Measurements from ENCODE around the gene ARHGEF28. TPM values are rescaled to one million over a fixed set of nuclear protein-coding genes. Genes with fewer than 3 reads are reported as not detected.

ARHGEF28 gene
- total RNA-seq, 2 donors from 2014 or later, result 0.24 to 0.30 TPM

DNA sequence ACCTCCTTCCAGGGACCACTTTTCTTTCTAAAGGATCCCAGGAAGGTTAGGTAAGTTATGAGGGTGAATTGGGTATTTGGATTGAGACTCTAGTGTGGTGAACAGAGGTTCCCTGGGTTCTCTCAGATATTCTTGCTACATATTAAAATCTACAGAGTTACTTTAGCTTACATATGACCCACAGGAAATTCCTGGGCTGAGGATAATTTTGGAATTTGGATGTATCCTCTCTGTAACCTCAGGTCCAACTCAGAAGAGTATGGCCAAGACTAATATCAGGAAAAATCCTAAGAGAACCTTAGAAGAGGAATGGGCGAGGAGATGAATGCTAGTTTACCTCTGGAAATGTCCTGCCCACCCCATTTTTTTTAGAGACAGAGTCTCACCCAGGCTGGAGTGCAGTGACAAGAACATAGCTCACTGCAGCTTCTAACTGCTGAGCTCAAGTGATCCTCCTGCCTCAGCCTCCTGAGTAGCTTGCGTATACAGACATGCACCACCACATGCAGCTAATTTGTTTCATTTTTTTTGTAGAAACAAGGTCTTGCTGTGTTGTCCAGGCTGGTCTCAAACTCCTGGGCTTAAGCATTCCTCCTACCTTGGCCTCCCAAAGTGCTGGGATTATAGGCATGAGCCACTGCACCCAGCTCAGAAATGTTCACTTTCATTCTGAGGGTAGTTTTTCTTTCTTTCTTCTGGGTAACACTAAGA, 196.4 kb downstream of the ARHGEF28 start:
- no peak overlapping the region for H3K4me3 Mint-ChIP-seq
- DNase-seq (no peak), ATAC-seq (replicated peaks in 1 of 2) (no peak)
- no peaks in the 10 kb centered on the region for H3K9me3 Mint-ChIP-seq
- H3K27me3 Mint-ChIP-seq (ENCODE audit: low read depth), result peaks cover 15% of the 10 kb centered on the region
- H3K4me1 Mint-ChIP-seq (ENCODE audit: low read depth), result no peaks in the 10 kb centered on the region
- H3K36me3 Mint-ChIP-seq (ENCODE audit: insufficient read depth in 2 of 2), result no peaks in the 10 kb centered on the region
- no peak overlapping the region for H3K27ac Mint-ChIP-seq

DNA sequence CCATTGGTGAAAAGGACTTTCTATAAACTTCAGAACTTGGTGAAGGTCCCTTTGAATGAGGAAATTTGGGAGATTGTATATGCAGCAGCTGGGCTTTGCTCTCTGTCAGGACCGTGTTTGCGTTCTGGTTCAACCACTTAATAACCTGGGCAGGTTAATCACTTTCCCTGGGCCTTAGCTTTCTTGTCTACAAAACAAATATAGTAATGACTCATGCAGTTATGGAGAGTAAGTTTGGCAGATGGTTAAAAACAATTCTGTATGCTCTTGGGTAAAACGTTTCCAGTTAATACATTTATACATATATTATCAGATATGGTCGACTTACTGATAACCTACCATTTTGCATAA, 197.0 kb downstream of the ARHGEF28 start:
- no peaks in the 10 kb centered on the region for H3K36me3 Mint-ChIP-seq (ENCODE audit: insufficient read depth in 2 of 2)
- peaks cover 15% of the 10 kb centered on the region for H3K27me3 Mint-ChIP-seq (ENCODE audit: low read depth)

DNA sequence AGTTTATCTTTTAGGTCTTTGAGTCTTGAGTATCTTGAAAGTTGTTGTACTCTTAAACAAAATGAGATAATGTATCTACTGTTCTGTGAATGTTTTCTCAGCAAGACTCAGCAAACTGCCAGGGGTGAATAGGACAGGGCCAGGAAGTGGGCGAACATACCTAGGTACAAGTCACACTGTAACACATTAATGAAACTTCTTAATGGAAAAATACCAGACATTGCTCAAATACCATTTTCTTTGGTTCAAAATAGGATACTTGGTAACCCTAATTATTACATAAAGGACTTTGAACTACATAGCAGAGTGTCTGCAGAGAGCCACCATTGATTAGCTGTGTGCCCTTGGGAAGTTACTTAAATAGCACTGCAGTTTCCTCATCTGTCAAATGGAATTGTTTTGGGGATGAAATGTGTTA, 197.5 kb downstream of the ARHGEF28 start:
- H3K27me3 Mint-ChIP-seq (ENCODE audit: low read depth), result peaks cover 15% of the 10 kb centered on the region
- no peak for ATAC-seq (replicated peaks in 1 of 2)
- no peaks in the 10 kb centered on the region for H3K4me1 Mint-ChIP-seq (ENCODE audit: low read depth)
- H3K36me3 Mint-ChIP-seq (ENCODE audit: insufficient read depth in 2 of 2), result no peaks in the 10 kb centered on the region
- no peaks in the 10 kb centered on the region for H3K9me3 Mint-ChIP-seq
- H3K4me3 Mint-ChIP-seq, result no peak overlapping the region
- no peak for DNase-seq
- H3K27ac Mint-ChIP-seq, result no peak overlapping the region

More for the DNA sequence above, 197.0 kb downstream of the ARHGEF28 start:
- H3K4me3 Mint-ChIP-seq, result no peak overlapping the region
- DNase-seq, result no peak
- no peaks in the 10 kb centered on the region for H3K9me3 Mint-ChIP-seq
- ATAC-seq (replicated peaks in 1 of 2), result no peak
- no peak overlapping the region for H3K27ac Mint-ChIP-seq
- H3K4me1 Mint-ChIP-seq (ENCODE audit: low read depth), result no peaks in the 10 kb centered on the region

DNA sequence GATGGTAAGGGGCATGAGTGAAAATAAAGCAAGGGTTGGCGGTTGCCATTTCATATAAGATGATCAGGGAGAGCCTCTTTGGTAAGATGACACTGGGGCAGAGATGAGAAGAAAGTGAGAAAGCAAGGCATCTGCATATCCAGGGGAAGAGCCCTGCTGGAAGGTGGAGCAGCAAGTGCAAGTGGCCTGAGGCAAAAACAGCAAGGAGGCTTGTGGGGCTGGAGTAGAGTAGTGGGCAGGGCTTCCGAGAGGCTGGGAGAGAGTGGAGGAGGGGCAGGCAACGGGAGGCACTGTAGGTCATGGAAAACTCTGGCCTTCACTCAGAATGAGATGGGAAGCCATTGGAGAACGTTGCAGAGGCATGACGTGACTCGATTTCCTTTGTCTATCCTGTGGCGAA, 199.2 kb downstream of the ARHGEF28 start:
- ATAC-seq (replicated peaks in 1 of 2) (no peak), DNase-seq (no peak)
- Mint-ChIP-seq H3K9me3 (no peaks in the 10 kb centered on the region), H3K27me3 (ENCODE audit: low read depth) (peaks cover 25% of the 10 kb centered on the region), H3K36me3 (ENCODE audit: insufficient read depth in 2 of 2) (no peaks in the 10 kb centered on the region), H3K27ac (no peak overlapping the region), H3K4me1 (ENCODE audit: low read depth) (no peaks in the 10 kb centered on the region), H3K4me3 (no peak overlapping the region)

- no peak overlapping the region for H3K27ac Mint-ChIP-seq
- H3K27me3 Mint-ChIP-seq (ENCODE audit: low read depth), result peaks cover 23% of the 10 kb centered on the region
- no peaks in the 10 kb centered on the region for H3K36me3 Mint-ChIP-seq (ENCODE audit: insufficient read depth in 2 of 2)
- no peaks in the 10 kb centered on the region for H3K9me3 Mint-ChIP-seq
- ATAC-seq (replicated peaks in 1 of 2) (no peak), DNase-seq (no peak)
- no peaks in the 10 kb centered on the region for H3K4me1 Mint-ChIP-seq (ENCODE audit: low read depth)
- no peak overlapping the region for H3K4me3 Mint-ChIP-seq
Observed at GRCh38 chr5:73825736-73826135, 199.7 kb downstream of the ARHGEF28 start.

GRCh38 chr5:73826301-73827105, 200.5 kb downstream of the ARHGEF28 start:
- Mint-ChIP-seq H3K9me3 (no peaks in the 10 kb centered on the region), H3K4me3 (no peak overlapping the region), H3K27ac (no peak overlapping the region), H3K36me3 (ENCODE audit: insufficient read depth in 2 of 2) (no peaks in the 10 kb centered on the region), H3K4me1 (ENCODE audit: low read depth) (no peaks in the 10 kb centered on the region), H3K27me3 (ENCODE audit: low read depth) (peaks cover 17% of the 10 kb centered on the region)
- DNase-seq (no peak), ATAC-seq (replicated peaks in 1 of 2) (no peak)

GRCh38 chr5:73827106-73827450, 201.1 kb downstream of the ARHGEF28 start:
- Mint-ChIP-seq H3K4me3 (no peak overlapping the region), H3K9me3 (no peaks in the 10 kb centered on the region), H3K36me3 (ENCODE audit: insufficient read depth in 2 of 2) (no peaks in the 10 kb centered on the region), H3K4me1 (ENCODE audit: low read depth) (no peaks in the 10 kb centered on the region), H3K27me3 (ENCODE audit: low read depth) (peaks cover 11% of the 10 kb centered on the region), H3K27ac (no peak overlapping the region)
- DNase-seq, result no peak
- no peak for ATAC-seq (replicated peaks in 1 of 2)

DNA sequence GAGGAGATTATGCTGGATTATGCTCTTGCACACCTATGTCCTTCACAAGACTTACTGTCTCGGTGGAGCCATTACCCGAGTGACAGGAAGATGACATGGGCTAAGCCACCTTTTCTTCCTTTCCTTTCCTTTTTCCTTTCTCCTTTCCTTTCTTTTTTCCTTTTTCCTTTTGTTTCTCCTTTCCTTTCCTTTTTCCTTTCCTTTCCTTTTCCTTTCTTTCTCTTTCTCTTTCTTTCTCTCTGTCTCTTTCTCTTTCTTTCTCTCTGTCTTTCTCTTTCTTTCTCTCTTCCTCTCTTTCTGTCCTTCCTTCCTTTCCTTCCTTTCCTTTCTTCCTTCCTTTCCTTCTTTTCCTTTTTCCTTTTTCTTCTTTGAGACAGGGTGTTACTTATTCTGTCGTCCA, 202.5 kb downstream of the ARHGEF28 start:
- Mint-ChIP-seq H3K4me1 (ENCODE audit: low read depth) (no peaks in the 10 kb centered on the region), H3K27me3 (ENCODE audit: low read depth) (peaks cover 10% of the 10 kb centered on the region), H3K9me3 (no peaks in the 10 kb centered on the region), H3K36me3 (ENCODE audit: insufficient read depth in 2 of 2) (no peaks in the 10 kb centered on the region), H3K4me3 (no peak overlapping the region), H3K27ac (no peak overlapping the region)
- ATAC-seq (replicated peaks in 1 of 2) (no peak), DNase-seq (no peak)

GRCh38 chr5:73830646-73831045, 204.7 kb downstream of the ARHGEF28 start:
- Mint-ChIP-seq H3K4me1 (ENCODE audit: low read depth) (no peaks in the 10 kb centered on the region), H3K9me3 (no peaks in the 10 kb centered on the region), H3K36me3 (ENCODE audit: insufficient read depth in 2 of 2) (no peaks in the 10 kb centered on the region), H3K4me3 (no peak overlapping the region), H3K27ac (no peak overlapping the region), H3K27me3 (ENCODE audit: low read depth) (peaks cover 12% of the 10 kb centered on the region)
- DNase-seq (no peak), ATAC-seq (replicated peaks in 1 of 2) (no peak)

GRCh38 chr5:73831066-73831465, 205.1 kb downstream of the ARHGEF28 start:
- Mint-ChIP-seq H3K4me1 (ENCODE audit: low read depth) (no peaks in the 10 kb centered on the region), H3K36me3 (ENCODE audit: insufficient read depth in 2 of 2) (no peaks in the 10 kb centered on the region), H3K27me3 (ENCODE audit: low read depth) (peaks cover 16% of the 10 kb centered on the region), H3K9me3 (no peaks in the 10 kb centered on the region), H3K27ac (no peak overlapping the region), H3K4me3 (no peak overlapping the region)
- DNase-seq (no peak), ATAC-seq (replicated peaks in 1 of 2) (no peak)

- DNase-seq (no peak), ATAC-seq (replicated peaks in 1 of 2) (no peak)
- H3K4me3 Mint-ChIP-seq, result no peak overlapping the region
- H3K4me1 Mint-ChIP-seq (ENCODE audit: low read depth), result no peaks in the 10 kb centered on the region
- peaks cover 25% of the 10 kb centered on the region for H3K27me3 Mint-ChIP-seq (ENCODE audit: low read depth)
- no peaks in the 10 kb centered on the region for H3K9me3 Mint-ChIP-seq
- H3K27ac Mint-ChIP-seq, result no peak overlapping the region
- no peaks in the 10 kb centered on the region for H3K36me3 Mint-ChIP-seq (ENCODE audit: insufficient read depth in 2 of 2)
Observed at GRCh38 chr5:73834693-73835092, 208.7 kb downstream of the ARHGEF28 start.

DNA sequence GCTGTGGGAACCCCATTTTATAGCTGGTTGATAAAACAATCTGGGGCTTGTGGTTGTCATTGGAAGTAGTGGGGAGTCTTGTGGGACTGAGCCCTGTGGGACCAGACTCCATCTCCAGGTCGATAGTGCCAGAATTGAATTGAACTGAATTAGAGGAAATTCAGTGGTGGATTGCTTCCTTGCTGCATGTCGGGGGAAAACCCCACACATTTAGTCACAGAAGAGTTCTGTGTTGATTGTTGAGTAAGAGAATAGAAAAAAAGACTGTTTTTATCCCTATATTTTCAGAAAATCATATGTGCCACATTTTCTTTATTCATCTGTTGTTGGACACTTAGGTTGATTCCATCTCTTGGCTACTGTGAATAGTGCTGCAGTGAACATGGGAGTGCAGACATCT, 209.7 kb downstream of the ARHGEF28 start:
- ATAC-seq (replicated peaks in 1 of 2) (no peak), DNase-seq (no peak)
- H3K4me1 Mint-ChIP-seq (ENCODE audit: low read depth), result no peaks in the 10 kb centered on the region
- H3K27ac Mint-ChIP-seq, result no peak overlapping the region
- H3K4me3 Mint-ChIP-seq, result no peak overlapping the region
- no peaks in the 10 kb centered on the region for H3K9me3 Mint-ChIP-seq
- H3K36me3 Mint-ChIP-seq (ENCODE audit: insufficient read depth in 2 of 2), result no peaks in the 10 kb centered on the region
- H3K27me3 Mint-ChIP-seq (ENCODE audit: low read depth), result peaks cover 25% of the 10 kb centered on the region

- Mint-ChIP-seq H3K36me3 (ENCODE audit: insufficient read depth in 2 of 2) (no peaks in the 10 kb centered on the region), H3K9me3 (no peaks in the 10 kb centered on the region), H3K27ac (no peak overlapping the region), H3K4me3 (no peak overlapping the region), H3K27me3 (ENCODE audit: low read depth) (peaks cover 25% of the 10 kb centered on the region), H3K4me1 (ENCODE audit: low read depth) (no peaks in the 10 kb centered on the region)
- DNase-seq (no peak), ATAC-seq (replicated peaks in 1 of 2) (no peak)
Observed at GRCh38 chr5:73836607-73837006, 210.6 kb downstream of the ARHGEF28 start.

- Mint-ChIP-seq H3K27ac (no peak overlapping the region), H3K9me3 (no peaks in the 10 kb centered on the region), H3K36me3 (ENCODE audit: insufficient read depth in 2 of 2) (no peaks in the 10 kb centered on the region), H3K4me3 (no peak overlapping the region), H3K4me1 (ENCODE audit: low read depth) (no peaks in the 10 kb centered on the region), H3K27me3 (ENCODE audit: low read depth) (peaks cover 25% of the 10 kb centered on the region)
- ATAC-seq (replicated peaks in 1 of 2) (no peak), DNase-seq (no peak)
Observed at GRCh38 chr5:73838901-73839300, 212.9 kb downstream of the ARHGEF28 start.

Measured in activated T-cell treated with anti-CD3 and anti-CD28 coated beads, Interleukin-2, amount 50 U/mL, for 72 hours (primary cell).